Measurements from ENCODE around the gene CEP57L1.

CEP57L1 gene

DNA sequence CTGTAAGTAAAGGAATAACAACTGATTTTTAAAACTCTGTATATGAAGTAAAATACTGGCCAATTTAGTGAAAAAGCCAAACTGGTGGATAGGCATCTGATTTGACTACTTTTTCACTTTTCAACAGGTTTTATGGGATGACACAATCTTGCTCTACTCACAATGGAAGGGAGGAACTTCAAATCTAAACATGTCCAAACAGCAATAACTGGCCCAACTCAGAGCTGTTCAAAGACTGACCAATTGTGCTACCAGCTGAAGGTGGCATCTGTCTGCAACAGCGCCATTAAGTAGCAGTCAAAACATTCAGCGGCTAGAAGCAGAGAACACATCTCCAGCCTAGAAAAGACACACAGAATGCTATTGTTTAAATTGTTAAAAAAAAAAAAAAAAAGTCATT, 45.3 kb upstream of the CEP57L1 start:
- Histone ChIP-seq H3K4me3 (replicated peaks; ENCODE audit: insufficient read depth, low read length) (no peak overlapping the region), H3K27me3 (ENCODE audit: insufficient read depth, poor library complexity, severe bottlenecking) (no peaks in the 10 kb centered on the region), H3K27ac (replicated peaks) (no peak overlapping the region)
- TF ChIP-seq, protein P1, sequence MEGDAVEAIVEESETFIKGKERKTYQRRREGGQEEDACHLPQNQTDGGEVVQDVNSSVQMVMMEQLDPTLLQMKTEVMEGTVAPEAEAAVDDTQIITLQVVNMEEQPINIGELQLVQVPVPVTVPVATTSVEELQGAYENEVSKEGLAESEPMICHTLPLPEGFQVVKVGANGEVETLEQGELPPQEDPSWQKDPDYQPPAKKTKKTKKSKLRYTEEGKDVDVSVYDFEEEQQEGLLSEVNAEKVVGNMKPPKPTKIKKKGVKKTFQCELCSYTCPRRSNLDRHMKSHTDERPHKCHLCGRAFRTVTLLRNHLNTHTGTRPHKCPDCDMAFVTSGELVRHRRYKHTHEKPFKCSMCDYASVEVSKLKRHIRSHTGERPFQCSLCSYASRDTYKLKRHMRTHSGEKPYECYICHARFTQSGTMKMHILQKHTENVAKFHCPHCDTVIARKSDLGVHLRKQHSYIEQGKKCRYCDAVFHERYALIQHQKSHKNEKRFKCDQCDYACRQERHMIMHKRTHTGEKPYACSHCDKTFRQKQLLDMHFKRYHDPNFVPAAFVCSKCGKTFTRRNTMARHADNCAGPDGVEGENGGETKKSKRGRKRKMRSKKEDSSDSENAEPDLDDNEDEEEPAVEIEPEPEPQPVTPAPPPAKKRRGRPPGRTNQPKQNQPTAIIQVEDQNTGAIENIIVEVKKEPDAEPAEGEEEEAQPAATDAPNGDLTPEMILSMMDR (IDR thresholded peaks at IDR 0.05; ENCODE audit: insufficient read depth, low read length), result no peak
- TF ChIP-seq, protein P2, sequence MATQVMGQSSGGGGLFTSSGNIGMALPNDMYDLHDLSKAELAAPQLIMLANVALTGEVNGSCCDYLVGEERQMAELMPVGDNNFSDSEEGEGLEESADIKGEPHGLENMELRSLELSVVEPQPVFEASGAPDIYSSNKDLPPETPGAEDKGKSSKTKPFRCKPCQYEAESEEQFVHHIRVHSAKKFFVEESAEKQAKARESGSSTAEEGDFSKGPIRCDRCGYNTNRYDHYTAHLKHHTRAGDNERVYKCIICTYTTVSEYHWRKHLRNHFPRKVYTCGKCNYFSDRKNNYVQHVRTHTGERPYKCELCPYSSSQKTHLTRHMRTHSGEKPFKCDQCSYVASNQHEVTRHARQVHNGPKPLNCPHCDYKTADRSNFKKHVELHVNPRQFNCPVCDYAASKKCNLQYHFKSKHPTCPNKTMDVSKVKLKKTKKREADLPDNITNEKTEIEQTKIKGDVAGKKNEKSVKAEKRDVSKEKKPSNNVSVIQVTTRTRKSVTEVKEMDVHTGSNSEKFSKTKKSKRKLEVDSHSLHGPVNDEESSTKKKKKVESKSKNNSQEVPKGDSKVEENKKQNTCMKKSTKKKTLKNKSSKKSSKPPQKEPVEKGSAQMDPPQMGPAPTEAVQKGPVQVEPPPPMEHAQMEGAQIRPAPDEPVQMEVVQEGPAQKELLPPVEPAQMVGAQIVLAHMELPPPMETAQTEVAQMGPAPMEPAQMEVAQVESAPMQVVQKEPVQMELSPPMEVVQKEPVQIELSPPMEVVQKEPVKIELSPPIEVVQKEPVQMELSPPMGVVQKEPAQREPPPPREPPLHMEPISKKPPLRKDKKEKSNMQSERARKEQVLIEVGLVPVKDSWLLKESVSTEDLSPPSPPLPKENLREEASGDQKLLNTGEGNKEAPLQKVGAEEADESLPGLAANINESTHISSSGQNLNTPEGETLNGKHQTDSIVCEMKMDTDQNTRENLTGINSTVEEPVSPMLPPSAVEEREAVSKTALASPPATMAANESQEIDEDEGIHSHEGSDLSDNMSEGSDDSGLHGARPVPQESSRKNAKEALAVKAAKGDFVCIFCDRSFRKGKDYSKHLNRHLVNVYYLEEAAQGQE (IDR thresholded peaks at IDR 0.05; ENCODE audit: insufficient replicate concordance, low read depth), result no peak
- TF ChIP-seq GABPA (IDR thresholded peaks at IDR 0.05; ENCODE audit: low read depth) (no peak), SPI1 (IDR thresholded peaks at IDR 0.05; ENCODE audit: borderline replicate concordance, low read depth) (no peak), POLR2AphosphoS5 (IDR thresholded peaks at IDR 0.05; ENCODE audit: low read depth) (no peak)
- DNase-seq (ENCODE audit: low read depth in 1 of 2, low spot score in 1 of 2), result no peak

DNA sequence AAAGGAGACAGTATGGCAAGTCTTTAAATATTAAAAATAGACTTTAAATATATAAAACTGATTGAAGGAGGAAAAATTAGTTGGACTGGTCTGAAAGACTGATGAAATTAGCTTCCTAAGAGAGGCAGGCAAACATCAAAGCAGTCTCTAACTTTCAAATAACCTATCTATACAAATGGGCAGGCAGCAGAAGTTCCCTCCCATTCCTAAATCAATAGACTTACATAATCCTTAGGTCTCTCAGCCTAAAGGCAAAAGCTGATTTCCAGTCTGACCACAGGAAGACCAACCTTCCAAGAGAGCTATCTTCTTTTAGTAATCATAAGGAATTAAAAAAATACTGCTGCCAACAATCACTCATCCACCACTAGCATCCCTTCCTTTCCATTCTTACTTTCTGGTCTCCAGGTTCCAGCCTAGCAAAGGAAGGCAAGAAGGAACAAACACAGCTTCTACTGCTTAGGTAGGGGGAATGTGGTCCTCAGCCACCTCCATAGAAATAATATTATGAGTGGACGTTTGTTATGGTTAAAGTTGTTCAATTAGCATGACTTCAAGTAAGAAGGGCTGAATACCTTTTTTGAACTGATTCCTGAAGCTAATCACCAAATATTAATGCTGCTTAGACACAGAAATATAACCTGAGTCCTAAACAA, 44.7 kb upstream of the CEP57L1 start:
- DNase-seq (ENCODE audit: low read depth in 1 of 2, low spot score in 1 of 2), result no peak
- Histone ChIP-seq H3K27ac (replicated peaks) (no peak overlapping the region), H3K27me3 (ENCODE audit: insufficient read depth, poor library complexity, severe bottlenecking) (no peaks in the 10 kb centered on the region), H3K4me3 (replicated peaks; ENCODE audit: insufficient read depth, low read length) (no peak overlapping the region)
- TF ChIP-seq, protein P1 (IDR thresholded peaks at IDR 0.05; ENCODE audit: insufficient read depth, low read length), result no peak
- TF ChIP-seq SPI1 (IDR thresholded peaks at IDR 0.05; ENCODE audit: borderline replicate concordance, low read depth) (no peak), POLR2AphosphoS5 (IDR thresholded peaks at IDR 0.05; ENCODE audit: low read depth) (no peak), GABPA (IDR thresholded peaks at IDR 0.05; ENCODE audit: low read depth) (no peak)
- TF ChIP-seq, protein P2 (IDR thresholded peaks at IDR 0.05; ENCODE audit: insufficient replicate concordance, low read depth), result no peak

DNA sequence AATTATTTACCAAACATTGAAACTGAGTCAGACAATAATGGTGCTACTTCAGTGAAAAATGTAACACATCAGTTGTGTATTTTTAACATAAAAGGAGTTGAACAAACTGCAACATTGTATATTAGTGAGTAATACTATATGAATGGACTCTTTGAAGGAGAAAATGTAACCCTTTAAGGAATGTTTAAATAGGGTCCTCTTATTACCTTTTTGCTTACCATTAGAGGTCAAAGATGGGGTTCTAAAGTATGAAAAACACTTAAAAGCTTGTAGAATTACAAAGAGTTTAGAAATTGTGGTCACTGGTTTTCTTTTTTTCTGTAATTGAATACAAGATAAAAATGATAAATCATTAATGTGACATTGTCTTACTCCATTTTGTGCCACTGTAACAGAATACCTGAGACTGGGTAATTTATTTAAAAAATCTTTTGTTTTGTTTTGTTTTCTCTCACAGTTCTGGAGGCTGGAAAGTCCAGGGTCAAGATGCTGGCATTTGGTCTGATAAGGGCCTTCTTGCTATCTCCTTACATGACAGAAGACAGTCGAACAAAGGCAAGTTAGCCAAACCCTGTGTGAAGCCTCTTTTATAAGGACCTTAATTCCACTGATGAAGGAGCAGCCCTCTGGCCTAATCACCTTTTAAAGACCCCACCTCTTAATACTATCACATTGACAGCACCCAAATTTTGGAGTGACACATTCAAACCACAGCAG, 43.8 kb upstream of the CEP57L1 start:
- DNase-seq (ENCODE audit: low read depth in 1 of 2, low spot score in 1 of 2), result no peak
- TF ChIP-seq, protein P1 (IDR thresholded peaks at IDR 0.05; ENCODE audit: insufficient read depth, low read length), result no peak
- TF ChIP-seq GABPA (IDR thresholded peaks at IDR 0.05; ENCODE audit: low read depth) (no peak), POLR2AphosphoS5 (IDR thresholded peaks at IDR 0.05; ENCODE audit: low read depth) (no peak), SPI1 (IDR thresholded peaks at IDR 0.05; ENCODE audit: borderline replicate concordance, low read depth) (no peak)
- TF ChIP-seq, protein P2 (IDR thresholded peaks at IDR 0.05; ENCODE audit: insufficient replicate concordance, low read depth), result no peak
- no peak overlapping the region for H3K4me3 ChIP-seq (replicated peaks; ENCODE audit: insufficient read depth, low read length)

More for the DNA sequence above, 43.8 kb upstream of the CEP57L1 start:
- Histone ChIP-seq H3K27ac (replicated peaks) (no peak overlapping the region), H3K27me3 (ENCODE audit: insufficient read depth, poor library complexity, severe bottlenecking) (no peaks in the 10 kb centered on the region)

Measured in HL-60 (cell line).